ENCODE results near the gene COG5. TPM values are rescaled to one million over a fixed set of nuclear protein-coding genes. Genes with fewer than 3 reads are reported as not detected.
A peak's percentile ranks its signal among the peaks of the same experiment; 100 is the strongest.

COG5 gene
- total and polyA plus RNA-seq, 9 of the 15 experiments (the other 6 are each of a cell fraction or from before 2014, with no cell fraction given), result 15.3 to 75.1 (median 56.4) TPM

DNA sequence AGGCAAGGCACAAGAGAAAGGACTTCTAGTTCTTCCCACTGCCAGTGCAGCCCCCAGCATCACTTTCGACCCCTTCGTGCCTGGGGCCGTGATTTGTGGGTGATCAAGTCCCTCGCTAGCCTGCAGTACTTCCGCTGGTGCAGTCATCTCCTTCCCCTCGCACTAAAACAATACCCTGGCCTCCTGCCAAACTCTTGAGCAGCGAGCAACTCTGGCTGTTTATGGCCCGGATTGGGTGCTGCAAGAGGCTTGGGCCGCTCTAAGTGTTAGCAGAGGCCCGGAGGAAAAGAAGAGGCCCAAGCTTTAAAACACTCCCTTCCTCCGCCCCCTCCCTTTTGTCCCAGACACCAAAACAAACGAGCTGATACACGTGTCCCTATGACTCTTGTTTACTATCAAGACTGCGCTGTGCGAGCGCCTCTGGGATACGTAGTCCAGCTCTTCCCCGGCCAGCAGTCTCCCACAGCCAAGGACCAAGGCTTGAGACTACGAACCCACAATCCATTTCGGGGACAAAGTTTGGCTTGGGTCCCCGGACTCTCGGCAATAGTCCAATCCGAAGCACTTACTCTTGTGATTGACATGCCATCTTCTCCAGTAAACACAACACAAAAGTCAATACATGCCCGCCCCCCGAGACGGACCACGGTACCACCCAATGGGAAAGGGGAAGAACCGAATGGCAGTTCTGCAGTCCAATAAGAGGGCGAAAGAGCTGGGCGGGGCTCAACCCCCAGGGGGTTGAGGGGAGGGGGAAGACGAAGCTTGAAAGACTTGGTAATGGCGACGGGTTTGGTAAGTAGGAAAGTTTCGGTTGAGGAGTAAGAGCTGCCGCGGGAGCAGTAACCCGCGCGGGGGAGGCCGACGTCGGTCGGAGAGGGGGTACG, 395.2 kb downstream of the COG5 start, which contains the start of gene HBP1 (continued):
- TF ChIP-seq, protein P1, sequence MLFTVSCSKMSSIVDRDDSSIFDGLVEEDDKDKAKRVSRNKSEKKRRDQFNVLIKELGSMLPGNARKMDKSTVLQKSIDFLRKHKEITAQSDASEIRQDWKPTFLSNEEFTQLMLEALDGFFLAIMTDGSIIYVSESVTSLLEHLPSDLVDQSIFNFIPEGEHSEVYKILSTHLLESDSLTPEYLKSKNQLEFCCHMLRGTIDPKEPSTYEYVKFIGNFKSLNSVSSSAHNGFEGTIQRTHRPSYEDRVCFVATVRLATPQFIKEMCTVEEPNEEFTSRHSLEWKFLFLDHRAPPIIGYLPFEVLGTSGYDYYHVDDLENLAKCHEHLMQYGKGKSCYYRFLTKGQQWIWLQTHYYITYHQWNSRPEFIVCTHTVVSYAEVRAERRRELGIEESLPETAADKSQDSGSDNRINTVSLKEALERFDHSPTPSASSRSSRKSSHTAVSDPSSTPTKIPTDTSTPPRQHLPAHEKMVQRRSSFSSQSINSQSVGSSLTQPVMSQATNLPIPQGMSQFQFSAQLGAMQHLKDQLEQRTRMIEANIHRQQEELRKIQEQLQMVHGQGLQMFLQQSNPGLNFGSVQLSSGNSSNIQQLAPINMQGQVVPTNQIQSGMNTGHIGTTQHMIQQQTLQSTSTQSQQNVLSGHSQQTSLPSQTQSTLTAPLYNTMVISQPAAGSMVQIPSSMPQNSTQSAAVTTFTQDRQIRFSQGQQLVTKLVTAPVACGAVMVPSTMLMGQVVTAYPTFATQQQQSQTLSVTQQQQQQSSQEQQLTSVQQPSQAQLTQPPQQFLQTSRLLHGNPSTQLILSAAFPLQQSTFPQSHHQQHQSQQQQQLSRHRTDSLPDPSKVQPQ (CRISPR knock-in tag; IDR thresholded peaks at IDR 0.05; ENCODE audit: borderline replicate concordance), result peak; percentile 91; the same call in 1 of the 2 replicates
- peak; percentile 12; the same call in 1 of the 2 replicates for TF ChIP-seq HMGXB4 (CRISPR knock-in tag; IDR thresholded peaks at IDR 0.05)
- TF ChIP-seq ZBTB1 (CRISPR knock-in tag; IDR thresholded peaks at IDR 0.05; ENCODE audit: borderline replicate concordance, low read depth), result no peak
- TF ChIP-seq TBP (optimal IDR thresholded peaks at IDR 0.05; ENCODE audit: low read depth, low read length), result peak; percentile 91
- peak; percentile 99 for TF ChIP-seq NFIC (IDR thresholded peaks at IDR 0.05)
- TF ChIP-seq HLTF (IDR thresholded peaks at IDR 0.05), result 0 out of 2 replicates have a peak, but pooled peaks have one; percentile 63
- TF ChIP-seq DIDO1 (tag; IDR thresholded peaks at IDR 0.05; ENCODE audit: low read depth), result no peak
- TF ChIP-seq, protein P2, sequence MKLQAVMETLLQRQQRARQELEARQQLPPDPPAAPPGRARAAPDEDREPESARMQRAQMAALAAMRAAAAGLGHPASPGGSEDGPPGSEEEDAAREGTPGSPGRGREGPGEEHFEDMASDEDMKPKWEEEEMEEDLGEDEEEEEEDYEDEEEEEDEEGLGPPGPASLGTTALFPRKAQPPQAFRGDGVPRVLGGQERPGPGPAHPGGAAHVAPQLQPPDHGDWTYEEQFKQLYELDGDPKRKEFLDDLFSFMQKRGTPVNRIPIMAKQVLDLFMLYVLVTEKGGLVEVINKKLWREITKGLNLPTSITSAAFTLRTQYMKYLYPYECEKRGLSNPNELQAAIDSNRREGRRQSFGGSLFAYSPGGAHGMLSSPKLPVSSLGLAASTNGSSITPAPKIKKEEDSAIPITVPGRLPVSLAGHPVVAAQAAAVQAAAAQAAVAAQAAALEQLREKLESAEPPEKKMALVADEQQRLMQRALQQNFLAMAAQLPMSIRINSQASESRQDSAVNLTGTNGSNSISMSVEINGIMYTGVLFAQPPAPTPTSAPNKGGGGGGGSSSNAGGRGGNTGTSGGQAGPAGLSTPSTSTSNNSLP (IDR thresholded peaks at IDR 0.05; ENCODE audit: borderline replicate concordance, low read depth, low read length), result peak; percentile 100
- no peak for TF ChIP-seq ZNF224 (CRISPR knock-in tag; IDR thresholded peaks at IDR 0.05)
- TF ChIP-seq RBBP5 (IDR thresholded peaks at IDR 0.05; ENCODE audit: borderline replicate concordance, insufficient read depth, low read length, poor library complexity, severe bottlenecking), result peak; percentile 86
- peak; percentile 94 to 99 for TF ChIP-seq SIN3A (IDR thresholded peaks at IDR 0.05; ENCODE audit: borderline replicate concordance in 2 of 2, control insufficient read depth in 1 of 2, low read depth in 2 of 2, low read length in 2 of 2)
